Measurements from ENCODE around the gene TEP1. TPM values are rescaled to one million over a fixed set of nuclear protein-coding genes. Genes with fewer than 3 reads are reported as not detected.
"Not testable (repeated sequence)": the region's sequence is repeated elsewhere in the genome, so short reads cannot be mapped to it uniquely, and the experiment has no call there.

The TEP1 gene
- total RNA-seq, 4 donors from 2014 or later = 13.5 to 44.8 (median 27.0) TPM

GRCh38 chr14:20376071-20376588 lies 37.2 kb downstream of the TEP1 start:
- H3K9me3 ChIP-seq = no peaks in the 10 kb centered on the region
- no peaks in the 10 kb centered on the region for H3K4me1 ChIP-seq
- no peaks in the 10 kb centered on the region for H3K27me3 ChIP-seq
- no peaks in the 10 kb centered on the region for H3K36me3 ChIP-seq
- H3K4me3 ChIP-seq = no peak overlapping the region
- no peak for TF ChIP-seq CTCF (IDR thresholded peaks at IDR 0.05)
- no peak for TF ChIP-seq POLR2A (IDR thresholded peaks at IDR 0.05)
- intact Hi-C loops (cut with DNase I; ENCODE audit: low total_unique reads) = no loop called here
- no peak for DNase-seq
- no peak overlapping the region for H3K27ac ChIP-seq

- H3K27me3 ChIP-seq = no peaks in the 10 kb centered on the region
- DNase-seq = no peak
- H3K4me3 ChIP-seq = no peak overlapping the region
- no peaks in the 10 kb centered on the region for H3K9me3 ChIP-seq
- TF ChIP-seq POLR2A (IDR thresholded peaks at IDR 0.05) = no peak
- TF ChIP-seq CTCF (IDR thresholded peaks at IDR 0.05) = no peak
- no peak overlapping the region for H3K27ac ChIP-seq
- no peaks in the 10 kb centered on the region for H3K4me1 ChIP-seq
- intact Hi-C loops (cut with DNase I; ENCODE audit: low total_unique reads) = no loop called here
- no peaks in the 10 kb centered on the region for H3K36me3 ChIP-seq
These were observed 37.8 kb downstream of the TEP1 start for GRCh38 chr14:20375471-20375870.

DNA sequence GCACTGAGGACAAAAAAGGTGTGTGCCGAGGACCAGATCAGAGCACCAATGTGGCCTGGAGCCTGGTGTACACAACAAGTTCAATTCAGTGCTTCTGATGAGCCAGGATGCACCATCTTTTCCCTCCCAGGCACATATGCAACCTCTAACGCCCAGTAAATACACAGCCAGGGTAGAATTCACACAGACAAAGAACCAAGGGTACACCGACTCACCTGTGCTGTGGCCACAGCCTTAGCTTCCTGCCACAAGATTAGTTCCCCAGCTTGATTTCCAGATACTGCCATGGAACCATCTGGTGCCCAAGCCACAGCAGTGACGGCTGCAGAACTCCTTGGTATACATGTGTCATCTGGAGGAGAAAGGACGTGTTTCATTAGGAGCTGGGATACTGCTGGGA lies 40.5 kb downstream of the TEP1 start:
- H3K27ac ChIP-seq = no peak overlapping the region
- no peak for DNase-seq
- no peak overlapping the region for H3K4me3 ChIP-seq
- TF ChIP-seq CTCF (IDR thresholded peaks at IDR 0.05) (no peak), POLR2A (IDR thresholded peaks at IDR 0.05) (no peak)
- no peaks in the 10 kb centered on the region for H3K4me1 ChIP-seq
- H3K27me3 ChIP-seq = no peaks in the 10 kb centered on the region
- intact Hi-C loops (cut with DNase I; ENCODE audit: low total_unique reads) = no loop called here
- H3K9me3 ChIP-seq = no peaks in the 10 kb centered on the region
- no peaks in the 10 kb centered on the region for H3K36me3 ChIP-seq

GRCh38 chr14:20365928-20366327 lies 47.4 kb downstream of the TEP1 start:
- Histone ChIP-seq H3K27me3 (no peaks in the 10 kb centered on the region), H3K27ac (no peak overlapping the region), H3K4me3 (no peak overlapping the region), H3K9me3 (no peaks in the 10 kb centered on the region), H3K4me1 (no peaks in the 10 kb centered on the region), H3K36me3 (no peaks in the 10 kb centered on the region)
- no peak for DNase-seq
- intact Hi-C loops (cut with DNase I; ENCODE audit: low total_unique reads) = no loop called here
- TF ChIP-seq POLR2A (IDR thresholded peaks at IDR 0.05) (no peak), CTCF (IDR thresholded peaks at IDR 0.05) (no peak)

DNA sequence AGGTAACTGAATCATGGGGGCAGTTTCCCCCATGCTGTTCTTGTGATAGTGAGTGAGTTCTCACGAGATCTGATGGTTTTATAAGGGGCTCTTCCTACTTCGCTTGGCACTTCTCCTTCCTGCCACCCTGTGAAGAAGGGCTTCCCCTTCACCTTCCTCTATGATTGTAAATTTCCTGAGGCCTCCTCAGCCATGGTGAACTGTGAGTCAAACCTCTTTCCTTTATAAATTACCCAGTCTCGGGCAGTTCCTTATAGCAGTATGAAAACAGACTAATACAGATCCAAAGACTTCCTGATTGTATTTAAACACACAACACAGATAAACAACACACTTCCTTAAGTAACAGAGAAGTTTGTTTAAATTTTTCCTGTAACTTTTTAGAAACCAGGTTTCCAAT lies 54.8 kb downstream of the TEP1 start:
- H3K27me3 ChIP-seq; H3K9me3 ChIP-seq; DNase-seq; H3K4me3 ChIP-seq; H3K4me1 ChIP-seq; intact Hi-C loops (cut with DNase I; ENCODE audit: low total_unique reads); H3K36me3 ChIP-seq; H3K27ac ChIP-seq: not testable (repeated sequence)

DNA sequence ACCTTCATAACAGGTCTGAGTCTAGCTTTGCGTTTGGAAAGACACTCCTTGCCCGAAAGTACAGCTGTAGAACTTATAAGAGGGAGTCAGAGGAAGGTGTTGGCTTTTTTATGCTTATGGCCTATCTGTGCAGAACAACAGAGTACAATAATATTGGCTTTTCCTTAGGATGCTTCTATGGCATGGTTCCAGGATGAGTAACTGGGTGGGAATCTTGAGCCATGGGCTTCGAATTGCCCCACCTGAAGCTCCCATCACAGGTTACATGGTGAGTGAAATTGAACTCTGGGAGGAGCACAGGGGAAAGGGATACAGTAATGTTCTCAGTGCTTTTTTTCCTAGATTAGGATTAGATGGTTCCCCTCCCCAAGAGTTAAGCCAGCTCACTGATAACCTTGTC lies 56.9 kb downstream of the TEP1 start:
- no peaks in the 10 kb centered on the region for H3K27me3 ChIP-seq
- no peaks in the 10 kb centered on the region for H3K9me3 ChIP-seq
- intact Hi-C loops (cut with DNase I; ENCODE audit: low total_unique reads) = no loop called here
- TF ChIP-seq POLR2A (IDR thresholded peaks at IDR 0.05) (no peak), CTCF (IDR thresholded peaks at IDR 0.05) (no peak)
- no peak overlapping the region for H3K27ac ChIP-seq
- no peak for DNase-seq
- no peak overlapping the region for H3K4me3 ChIP-seq
- no peaks in the 10 kb centered on the region for H3K36me3 ChIP-seq
- no peaks in the 10 kb centered on the region for H3K4me1 ChIP-seq
